Osteocyte (in vitro differentiated cells): ENCODE results near the gene GAD1. TPM values are rescaled to one million over a fixed set of nuclear protein-coding genes. Genes with fewer than 3 reads are reported as not detected.
A peak's percentile ranks its signal among the peaks of the same experiment; 100 is the strongest.

Source experiments
- DNase-seq: peaks from one replicate; pipeline ENCODE4 v3.0.0; 2021; ENCODE audit warnings: mixed read lengths; ENCODE audit not compliant: unreplicated experiment; ENCODE audit errors: extremely low spot score
- H3K27ac Mint-ChIP-seq: one replicate; pipeline ENCODE4 v1.8.0; 2021; ENCODE audit warnings: mild to moderate bottlenecking, mixed read lengths; ENCODE audit not compliant: unreplicated experiment
- H3K27me3 Mint-ChIP-seq: one replicate; pipeline ENCODE4 v1.8.0; 2021; ENCODE audit warnings: mixed read lengths; ENCODE audit not compliant: unreplicated experiment
- H3K36me3 Mint-ChIP-seq: one replicate; pipeline ENCODE4 v1.8.0; 2021; ENCODE audit warnings: mixed read lengths; ENCODE audit not compliant: unreplicated experiment
- H3K4me1 Mint-ChIP-seq: one replicate; pipeline ENCODE4 v1.8.0; 2021; ENCODE audit warnings: mixed read lengths; ENCODE audit not compliant: unreplicated experiment
- H3K4me3 Mint-ChIP-seq: one replicate; pipeline ENCODE4 v1.8.0; 2021; ENCODE audit warnings: mild to moderate bottlenecking, moderate library complexity, mixed read lengths; ENCODE audit not compliant: unreplicated experiment
- H3K9me3 Mint-ChIP-seq: one replicate; pipeline ENCODE4 v1.8.0; 2021; ENCODE audit warnings: mixed read lengths; ENCODE audit not compliant: unreplicated experiment
- CTCF ChIP-seq: fragments of 200-600 bp; sonication (generic); IDR thresholded peaks from 2 replicates; pipeline ENCODE4 v1.5.0; 2021; ENCODE audit warnings: antibody characterized with exemption, mild to moderate bottlenecking, moderate library complexity
- total RNA-seq: library from RNA; stranded (reverse); gene quantifications from 2 replicates; pipeline ENCODE4 v1.2.1, GENCODE V29; 2021

The GAD1 gene
- total RNA-seq, 1 donor from 2014 or later = not detected

DNA sequence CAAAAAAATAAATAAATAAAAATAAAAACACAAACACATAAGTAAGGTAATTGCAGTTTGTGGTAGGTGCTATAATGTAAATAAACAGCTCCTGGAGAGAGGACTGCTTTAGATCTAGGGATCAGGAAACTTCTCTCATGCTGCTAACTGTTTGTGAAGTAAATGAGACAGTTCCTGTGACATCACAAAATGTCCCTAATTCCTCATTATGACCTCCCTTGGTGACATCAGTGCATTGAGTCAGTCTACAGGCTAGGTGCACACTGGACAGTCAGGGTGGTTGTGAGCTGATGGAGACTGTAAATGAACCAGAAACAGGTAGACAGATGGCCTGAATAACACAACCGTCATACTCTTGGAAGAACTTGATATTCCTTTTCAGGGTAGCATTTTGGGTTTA lies 33.1 kb upstream of the GAD1 start:
- no peaks in the 10 kb centered on the region for H3K36me3 Mint-ChIP-seq
- no peak for TF ChIP-seq CTCF
- H3K27ac Mint-ChIP-seq = no peak overlapping the region
- H3K4me3 Mint-ChIP-seq = no peak overlapping the region
- no peaks in the 10 kb centered on the region for H3K9me3 Mint-ChIP-seq
- no peak for DNase-seq
- peaks cover 56% of the 10 kb centered on the region for H3K27me3 Mint-ChIP-seq
- H3K4me1 Mint-ChIP-seq = no peaks in the 10 kb centered on the region

- Mint-ChIP-seq H3K27ac (no peak overlapping the region), H3K4me3 (no peak overlapping the region), H3K4me1 (no peaks in the 10 kb centered on the region), H3K9me3 (no peaks in the 10 kb centered on the region), H3K27me3 (peaks cover 20% of the 10 kb centered on the region), H3K36me3 (no peaks in the 10 kb centered on the region)
- no peak for DNase-seq
- no peak for TF ChIP-seq CTCF
Measured at GRCh38 chr2:170798996-170799395, 17.7 kb upstream of the GAD1 start.

GRCh38 chr2:170806548-170806947 lies 10.1 kb upstream of the GAD1 start:
- Mint-ChIP-seq H3K4me3 (no peak overlapping the region), H3K4me1 (no peaks in the 10 kb centered on the region), H3K27ac (no peak overlapping the region), H3K9me3 (no peaks in the 10 kb centered on the region), H3K27me3 (peaks cover 26% of the 10 kb centered on the region), H3K36me3 (no peaks in the 10 kb centered on the region)
- TF ChIP-seq CTCF = no peak
- no peak for DNase-seq

- Mint-ChIP-seq H3K27ac (no peak overlapping the region), H3K27me3 (peaks cover 76% of the 10 kb centered on the region), H3K4me3 (no peak overlapping the region), H3K9me3 (no peaks in the 10 kb centered on the region), H3K4me1 (peaks cover 26% of the 10 kb centered on the region), H3K36me3 (no peaks in the 10 kb centered on the region)
- DNase-seq = no peak
- TF ChIP-seq CTCF = peak; percentile 79
Measured at GRCh38 chr2:170812710-170813600, 3.7 kb upstream of the GAD1 start.

DNA sequence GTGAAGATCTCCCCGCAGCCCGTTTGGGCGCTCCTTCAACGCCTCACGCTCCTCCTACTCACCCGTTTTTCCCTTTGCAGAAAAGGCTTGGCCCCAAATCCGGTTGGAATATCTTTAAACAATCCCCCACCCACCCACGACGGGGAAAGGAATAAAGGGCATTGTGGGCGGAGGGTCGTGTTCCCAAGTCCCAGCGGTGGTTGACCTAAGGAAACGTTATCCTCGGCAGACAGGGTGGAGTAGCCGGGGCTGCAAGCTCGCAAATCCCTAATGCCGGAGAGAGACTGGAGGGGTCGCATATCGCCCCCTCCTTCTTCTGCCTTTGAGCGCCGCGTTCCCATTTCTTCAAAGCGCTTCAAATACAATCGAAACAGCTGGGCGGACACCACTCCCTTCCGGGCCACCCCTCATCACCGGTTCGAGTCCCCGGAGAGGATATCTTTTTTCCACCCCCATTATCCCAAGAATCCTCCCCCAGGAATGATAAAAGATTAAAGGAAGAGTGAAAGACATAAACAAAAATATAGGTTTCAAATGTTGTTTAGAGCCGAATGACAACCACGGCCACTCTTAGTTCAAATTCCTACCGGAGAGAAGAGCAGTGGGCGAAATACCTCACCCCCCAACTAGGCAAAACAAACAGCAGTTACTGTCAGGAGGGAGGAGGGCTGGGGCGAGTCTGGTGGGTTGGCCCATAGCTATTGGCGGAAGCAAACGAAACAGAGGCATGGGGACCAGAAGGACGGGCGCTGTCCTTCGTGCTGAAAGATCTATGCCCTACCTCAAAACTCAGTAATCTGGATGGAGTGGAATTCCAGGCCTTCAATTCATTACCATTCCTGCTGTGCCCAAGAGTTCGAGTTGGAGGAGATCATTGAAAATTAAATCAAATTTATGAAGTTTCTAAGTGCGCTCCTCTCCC lies 2.8 kb upstream of the GAD1 start:
- peaks cover 34% of the 10 kb centered on the region for H3K4me1 Mint-ChIP-seq
- peaks cover 76% of the 10 kb centered on the region for H3K27me3 Mint-ChIP-seq
- H3K9me3 Mint-ChIP-seq = no peaks in the 10 kb centered on the region
- H3K4me3 Mint-ChIP-seq = no peak overlapping the region
- no peaks in the 10 kb centered on the region for H3K36me3 Mint-ChIP-seq
- no peak for DNase-seq
- no peak for TF ChIP-seq CTCF
- H3K27ac Mint-ChIP-seq = no peak overlapping the region
